H9 (cell line): ENCODE data around the gene EFNB1. TPM values are rescaled to one million over a fixed set of nuclear protein-coding genes. Genes with fewer than 3 reads are reported as not detected.

Experiments
- DNase-seq: peaks from one replicate; pipeline ENCODE4 v3.0.0-alpha.2; 2017
- H2AFZ ChIP-seq: one replicate; pipeline ENCODE4 v1.6.1; 2013; ENCODE audit warnings: mild to moderate bottlenecking, low read length, control low read depth, moderate library complexity
- H2AK5ac ChIP-seq: 2 replicates; pipeline ENCODE4 v1.6.1; 2013; ENCODE audit warnings: low read length, control low read depth, mixed read lengths; ENCODE audit not compliant: insufficient read length
- H2BK120ac ChIP-seq: one replicate; pipeline ENCODE4 v1.6.1; 2013; ENCODE audit warnings: low read depth, mild to moderate bottlenecking, low read length, control low read depth, inconsistent platforms; ENCODE audit not compliant: poor library complexity, severe bottlenecking
- H2BK12ac ChIP-seq: 2 replicates; pipeline ENCODE4 v1.6.1; 2013; ENCODE audit warnings: low read length, control low read depth, mixed read lengths, low read depth; ENCODE audit not compliant: insufficient read length
- H2BK15ac ChIP-seq: 2 replicates; pipeline ENCODE4 v1.6.1; 2013; ENCODE audit warnings: low read depth, low read length, control low read depth
- H2BK20ac ChIP-seq: one replicate; pipeline ENCODE4 v1.6.1; 2013; ENCODE audit warnings: low read depth, mild to moderate bottlenecking, low read length, control low read depth, inconsistent platforms; ENCODE audit not compliant: poor library complexity, severe bottlenecking
- H2BK5ac ChIP-seq: 2 replicates; pipeline ENCODE4 v1.6.1; 2013; ENCODE audit warnings: low read length, control low read depth, mixed read lengths; ENCODE audit not compliant: insufficient read length
- H3K14ac ChIP-seq: 2 replicates; pipeline ENCODE4 v1.6.1; 2013; ENCODE audit warnings: low read length, control low read depth; ENCODE audit not compliant: insufficient read depth
- H3K18ac ChIP-seq: 2 replicates; pipeline ENCODE4 v1.6.1; 2013; ENCODE audit warnings: low read depth, mild to moderate bottlenecking, mixed read lengths, low read length, control low read depth; ENCODE audit not compliant: insufficient read length
- H3K23ac ChIP-seq: 2 replicates; pipeline ENCODE4 v1.6.1; 2013; ENCODE audit warnings: low read length, control low read depth, mixed read lengths, low read depth; ENCODE audit not compliant: insufficient read length
- H3K23me2 ChIP-seq: 2 replicates; pipeline ENCODE4 v1.6.1; 2013; ENCODE audit warnings: low read depth, mild to moderate bottlenecking, mixed read lengths, low read length, control low read depth; ENCODE audit not compliant: insufficient read length, poor library complexity, severe bottlenecking
- H3K27ac ChIP-seq: 2 replicates; pipeline ENCODE4 v1.5.1; 2013; ENCODE audit warnings: low read length, control low read depth, mixed read lengths, low read depth; ENCODE audit not compliant: insufficient read length
- H3K27me3 ChIP-seq: 2 replicates; pipeline ENCODE4 v1.6.1; 2013; ENCODE audit warnings: low read length, control low read depth, inconsistent platforms; ENCODE audit not compliant: insufficient read depth
- H3K4ac ChIP-seq: 2 replicates; pipeline ENCODE4 v1.6.1; 2013; ENCODE audit warnings: low read depth, mild to moderate bottlenecking, control low read depth, inconsistent platforms, low read length, moderate library complexity
- H3K4me1 ChIP-seq: 2 replicates; pipeline ENCODE4 v1.6.1; 2013; ENCODE audit warnings: low read length, control low read depth, inconsistent platforms; ENCODE audit not compliant: insufficient read depth
- H3K4me2 ChIP-seq: 2 replicates; pipeline ENCODE4 v1.6.1; 2013; ENCODE audit warnings: low read length, control low read depth, mixed read lengths; ENCODE audit not compliant: insufficient read length, insufficient read depth
- H3K56ac ChIP-seq: 2 replicates; pipeline ENCODE4 v1.6.1; 2013; ENCODE audit warnings: low read depth, mild to moderate bottlenecking, mixed read lengths, low read length, control low read depth; ENCODE audit not compliant: insufficient read length
- H3K79me1 ChIP-seq: 2 replicates; pipeline ENCODE4 v1.6.1; 2013; ENCODE audit warnings: low read depth, mild to moderate bottlenecking, moderate library complexity, low read length, control low read depth, inconsistent platforms; ENCODE audit not compliant: insufficient read depth, poor library complexity, severe bottlenecking
- H3K79me2 ChIP-seq: 2 replicates; pipeline ENCODE4 v1.6.1; 2013; ENCODE audit warnings: low read length, control low read depth, inconsistent platforms; ENCODE audit not compliant: insufficient read depth
- H3K9ac ChIP-seq: 2 replicates; pipeline ENCODE4 v1.6.1; 2013; ENCODE audit warnings: low read length, control low read depth, mixed read lengths; ENCODE audit not compliant: insufficient read length; ENCODE audit errors: extremely low read depth
- H3K9me3 ChIP-seq: one replicate; pipeline ENCODE4 v1.6.1; 2013; ENCODE audit warnings: low read depth, low read length, inconsistent platforms; ENCODE audit not compliant: control insufficient read depth
- H3T11ph ChIP-seq: one replicate; pipeline ENCODE4 v1.6.1; 2013; ENCODE audit warnings: mild to moderate bottlenecking, low read length, control low read depth, inconsistent platforms
- H4K20me1 ChIP-seq: one replicate; pipeline ENCODE4 v1.6.1; 2013; ENCODE audit not compliant: control insufficient read depth, insufficient read length, insufficient read depth
- H4K5ac ChIP-seq: 2 replicates; pipeline ENCODE4 v1.6.1; 2013; ENCODE audit warnings: low read depth, mild to moderate bottlenecking, mixed read lengths, low read length, control low read depth; ENCODE audit not compliant: insufficient read length
- H4K8ac ChIP-seq: replicated peaks from 2 replicates; pipeline ENCODE4 v1.6.1; 2013; ENCODE audit warnings: low read length, control low read depth, mixed read lengths, low read depth; ENCODE audit not compliant: insufficient read length
- H4K91ac ChIP-seq: 2 replicates; pipeline ENCODE4 v1.6.1; 2013; ENCODE audit warnings: low read depth, mild to moderate bottlenecking, moderate library complexity, mixed read lengths, low read length, control low read depth; ENCODE audit not compliant: insufficient read length
- H3K27ac Mint-ChIP-seq, 3 experiments: 2 replicates in 2 of 3; 3 replicates in 1 of 3; pipeline ENCODE4 v1.8.0; 2020 to 2021; ENCODE audit warnings: mixed read lengths in 3 of 3, mild to moderate bottlenecking in 1 of 3, moderate library complexity in 1 of 3
- H3K27me3 Mint-ChIP-seq: 2 replicates; pipeline ENCODE4 v1.8.0; 2021; ENCODE audit warnings: low read depth, mild to moderate bottlenecking, moderate library complexity, mixed read lengths
- H3K36me3 Mint-ChIP-seq, 3 experiments: 2 replicates in 2 of 3; 3 replicates in 1 of 3; pipeline ENCODE4 v1.8.0; 2020 to 2021; ENCODE audit warnings: low read depth in 3 of 3, mixed read lengths in 3 of 3; ENCODE audit not compliant: insufficient read depth in 1 of 3
- H3K4me1 Mint-ChIP-seq, 2 experiments: 2 replicates each; pipeline ENCODE4 v1.8.0; 2020; ENCODE audit warnings: mixed read lengths in 2 of 2
- H3K4me3 Mint-ChIP-seq, 2 experiments: 2 replicates in 1 of 2; 3 replicates in 1 of 2; pipeline ENCODE4 v1.8.0; 2020 to 2021; ENCODE audit warnings: mild to moderate bottlenecking in 2 of 2, mixed read lengths in 2 of 2, moderate library complexity in 1 of 2
- H3K9me3 Mint-ChIP-seq, 2 experiments: 2 replicates in 1 of 2; 3 replicates in 1 of 2; pipeline ENCODE4 v1.8.0; 2020; ENCODE audit warnings: mild to moderate bottlenecking in 2 of 2, mixed read lengths in 2 of 2, moderate library complexity in 1 of 2
- CTCF ChIP-seq: fragments of 200-600 bp; sonication (generic); conservative IDR thresholded peaks from 3 replicates; pipeline ENCODE4 v1.8.0; 2021; ENCODE audit warnings: antibody characterized with exemption, mild to moderate bottlenecking
- WGBS: extraction: QIAGEN DNeasy Blood & Tissue Kit; methylation state at CpG from one replicate; pipeline ENCODE4 v1.1.7; 2013; ENCODE audit warnings: missing lambda C conversion rate, low lambda C conversion rate, mixed read lengths; ENCODE audit not compliant: insufficient read length; ENCODE audit errors: extremely low coverage; 5-methylcytosine and 5-hydroxymethylcytosine counted together
- total RNA-seq: library from RNA; stranded (reverse); gene quantifications from 2 replicates; pipeline ENCODE4 v1.2.1, GENCODE V29; 2021

EFNB1 gene
- total RNA-seq, 1 experiment from 2014 or later: 3.1 TPM

GRCh38 chrX:68880846-68881552 lies 52.2 kb downstream of the EFNB1 start:
- H3K27me3 Mint-ChIP-seq: peaks cover 28% of the 10 kb centered on the region
- no peaks in the 10 kb centered on the region for H3K79me1 ChIP-seq
- no peak overlapping the region for H2BK5ac ChIP-seq
- no peaks in the 10 kb centered on the region for H3K9me3 ChIP-seq
- no peak overlapping the region for H4K8ac ChIP-seq
- H3K23me2 ChIP-seq: no peaks in the 10 kb centered on the region
- no peak overlapping the region for H2BK15ac ChIP-seq
- H4K20me1 ChIP-seq: no peaks in the 10 kb centered on the region
- H3K9me3 Mint-ChIP-seq: peaks cover 67 to 68% of the 10 kb centered on the region in 2 experiments
- H2BK120ac ChIP-seq: no peak overlapping the region
- H3K4ac ChIP-seq: no peak overlapping the region
- H3K9ac ChIP-seq: no peak overlapping the region
- peaks cover 0 to 2% (median 2%) of the 10 kb centered on the region in 3 experiments; a peak in 2 of 7 replicates for H3K36me3 Mint-ChIP-seq
- no peak overlapping the region for H2BK12ac ChIP-seq
- no peak for TF ChIP-seq CTCF
- H3K79me2 ChIP-seq: no peaks in the 10 kb centered on the region
- WGBS: no CpG with 5 or more reads among the region's 9 CpGs
- peak overlapping the region in 1 of 2 experiments; percentile 32; a peak in 1 of 5 replicates for H3K4me3 Mint-ChIP-seq
- no peak overlapping the region for H2AK5ac ChIP-seq
- DNase-seq: peak; percentile 77
- H3K56ac ChIP-seq: no peak overlapping the region
- no peaks in the 10 kb centered on the region for H3K27me3 ChIP-seq
- H3K18ac ChIP-seq: no peak overlapping the region
- H4K91ac ChIP-seq: no peak overlapping the region
- H3K14ac ChIP-seq: no peak overlapping the region
- H3K23ac ChIP-seq: no peak overlapping the region
- no peak overlapping the region for H3K27ac Mint-ChIP-seq
- no peak overlapping the region for H2BK20ac ChIP-seq
- no peak overlapping the region for H3K27ac ChIP-seq
- no peak overlapping the region for H4K5ac ChIP-seq
- peaks cover 31 to 37% of the 10 kb centered on the region in 2 experiments for H3K4me1 Mint-ChIP-seq
- peaks cover 5% of the 10 kb centered on the region; the same call in 1 of the 2 replicates for H3K4me1 ChIP-seq
- no peak overlapping the region for H3T11ph ChIP-seq
- no peak overlapping the region for H3K4me2 ChIP-seq
- no peak overlapping the region for H2AFZ ChIP-seq
